GOT3 (cell line): ENCODE results near the gene PRKCE.

ENCODE experiments used
- DNase-seq: peaks from one replicate; lab custom pipeline; 2025; ENCODE audit warnings: mixed read lengths; lab: John Stamatoyannopoulos, UW

The PRKCE gene

DNA sequence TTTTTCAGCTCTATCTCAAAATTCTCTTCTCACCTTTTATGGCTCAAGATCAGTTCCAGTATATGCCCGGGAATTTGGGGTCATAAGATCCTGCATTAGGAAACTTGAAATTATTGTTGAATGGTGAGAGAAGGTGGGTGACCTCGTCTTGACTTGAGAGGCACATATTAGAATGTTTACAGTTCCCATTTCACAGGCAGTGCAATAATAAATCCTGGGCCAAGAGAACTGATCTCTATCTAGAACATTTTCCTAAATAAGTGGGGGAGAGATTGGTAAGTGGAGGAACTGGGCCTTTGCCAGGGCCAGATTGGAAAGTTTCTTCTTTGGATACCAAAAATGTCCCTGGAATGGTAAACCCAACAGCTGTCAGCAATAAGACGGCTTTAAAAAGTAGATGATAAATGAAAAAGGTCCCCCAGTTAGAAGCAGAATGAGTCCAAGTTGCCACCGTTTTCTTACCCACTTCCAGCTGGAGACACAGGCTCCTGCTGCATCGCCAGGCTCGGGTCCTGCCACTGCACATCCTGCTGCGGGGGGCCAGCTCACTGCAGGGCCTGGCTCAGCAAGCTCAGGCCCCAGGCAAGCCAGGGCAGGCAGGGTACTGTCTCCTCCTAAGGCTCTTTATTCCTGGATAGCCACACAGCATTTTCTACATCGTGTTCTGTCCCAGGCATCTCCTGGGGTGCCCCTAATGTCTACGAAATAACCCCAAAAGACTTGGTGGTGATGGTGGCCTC, 519.3 kb downstream of the PRKCE start:
- DNase-seq, result no peak

DNA sequence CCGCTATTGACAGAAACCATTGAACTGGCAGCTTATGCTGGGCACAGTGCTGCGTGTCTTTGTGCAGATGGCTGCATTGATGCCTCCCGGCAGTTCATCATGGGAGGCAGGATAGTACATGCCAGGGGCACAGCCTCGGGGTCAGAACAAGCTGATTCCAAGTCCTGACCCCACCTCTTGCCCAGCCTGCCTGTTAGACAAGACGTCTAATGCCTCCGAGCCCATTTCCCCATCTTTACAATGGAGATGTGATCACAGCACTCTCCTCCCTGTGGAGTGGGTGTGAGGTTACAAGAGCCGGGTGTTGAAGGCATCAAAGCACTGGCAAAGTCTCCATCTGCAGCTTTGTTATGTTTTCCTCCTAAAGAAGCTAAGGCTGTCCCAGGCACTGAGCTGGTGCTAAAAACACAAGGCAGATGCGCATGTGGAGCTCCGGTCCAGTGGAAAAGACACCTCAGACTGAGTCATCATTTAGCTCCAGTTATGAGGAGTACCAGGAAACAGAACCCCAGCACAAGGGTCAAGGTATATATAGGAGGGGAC, 520.0 kb downstream of the PRKCE start:
- no peak for DNase-seq

DNA sequence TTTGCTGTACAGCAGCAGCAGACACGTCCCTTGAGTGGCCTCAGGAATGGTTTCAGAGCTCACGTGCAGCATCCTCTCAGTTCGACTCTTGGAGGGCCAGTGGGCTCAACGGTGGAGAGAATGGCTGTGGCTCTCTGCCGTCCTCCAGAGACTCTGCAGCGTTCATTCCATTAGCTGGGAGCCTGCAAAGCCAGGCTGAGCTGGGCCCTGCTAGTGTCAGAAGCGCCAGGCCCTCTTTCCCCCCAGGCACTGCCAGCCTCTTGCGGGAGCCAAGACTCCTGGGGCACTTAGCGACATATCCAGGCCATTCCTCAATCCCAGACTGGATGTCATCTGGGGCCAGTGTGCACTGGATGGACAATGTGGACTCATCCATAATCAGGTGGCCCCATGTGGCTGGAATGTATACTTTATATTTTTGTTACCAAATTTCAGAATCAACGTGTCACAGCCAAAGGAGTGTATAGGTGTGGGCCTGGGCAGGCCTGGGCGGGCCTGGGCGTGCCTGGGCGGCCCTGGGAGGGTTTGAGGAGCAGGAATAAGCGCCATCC, 520.6 kb downstream of the PRKCE start:
- DNase-seq, result no peak

DNA sequence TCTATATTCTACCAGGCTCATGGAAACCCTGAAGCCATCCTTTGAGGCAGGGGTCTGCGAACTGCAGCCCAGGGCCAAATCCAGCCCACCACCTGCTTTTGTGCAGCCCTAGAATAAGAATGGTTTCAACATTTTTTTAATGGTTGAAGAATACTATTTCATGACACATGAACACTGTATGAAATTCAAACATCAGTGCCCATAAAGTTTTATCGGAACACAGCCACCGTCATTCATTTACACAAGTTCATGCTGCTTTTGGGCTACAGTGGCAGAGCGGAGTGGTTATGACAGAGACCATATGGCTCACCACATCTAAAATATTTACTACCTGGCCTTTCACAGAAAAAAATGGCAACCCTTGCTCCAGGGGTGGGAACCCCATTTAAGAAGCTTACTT, 521.6 kb downstream of the PRKCE start:
- DNase-seq, result no peak

DNA sequence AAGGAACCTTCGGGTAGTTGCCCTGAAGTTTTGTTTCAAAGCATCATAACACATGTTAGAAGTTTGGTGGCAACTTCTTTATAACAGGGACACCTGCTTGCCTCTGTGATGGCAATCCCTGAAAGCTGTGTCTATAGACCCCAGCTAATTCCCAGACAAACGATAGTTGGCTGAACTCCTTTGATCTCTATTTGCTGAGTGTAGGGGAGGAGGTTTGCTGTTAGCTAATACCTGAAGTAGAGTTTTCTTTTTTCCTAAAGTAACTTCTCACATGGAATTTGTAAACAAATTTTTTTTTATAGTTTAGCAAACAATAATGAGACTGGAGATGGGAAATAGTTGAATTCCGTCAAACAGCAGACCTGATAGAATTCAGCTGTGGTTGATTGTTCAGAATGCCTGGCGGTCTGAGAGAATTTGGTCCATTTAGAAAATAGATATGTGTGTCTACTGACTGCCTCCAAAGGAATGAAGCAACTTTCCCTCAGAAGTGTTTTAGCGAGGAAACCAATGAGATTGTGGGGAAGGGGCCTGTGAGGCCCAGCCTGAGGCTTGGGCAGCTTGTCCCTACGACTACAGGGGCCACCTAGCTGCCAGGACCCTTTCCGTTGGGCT, 522.3 kb downstream of the PRKCE start:
- DNase-seq, result no peak

DNA sequence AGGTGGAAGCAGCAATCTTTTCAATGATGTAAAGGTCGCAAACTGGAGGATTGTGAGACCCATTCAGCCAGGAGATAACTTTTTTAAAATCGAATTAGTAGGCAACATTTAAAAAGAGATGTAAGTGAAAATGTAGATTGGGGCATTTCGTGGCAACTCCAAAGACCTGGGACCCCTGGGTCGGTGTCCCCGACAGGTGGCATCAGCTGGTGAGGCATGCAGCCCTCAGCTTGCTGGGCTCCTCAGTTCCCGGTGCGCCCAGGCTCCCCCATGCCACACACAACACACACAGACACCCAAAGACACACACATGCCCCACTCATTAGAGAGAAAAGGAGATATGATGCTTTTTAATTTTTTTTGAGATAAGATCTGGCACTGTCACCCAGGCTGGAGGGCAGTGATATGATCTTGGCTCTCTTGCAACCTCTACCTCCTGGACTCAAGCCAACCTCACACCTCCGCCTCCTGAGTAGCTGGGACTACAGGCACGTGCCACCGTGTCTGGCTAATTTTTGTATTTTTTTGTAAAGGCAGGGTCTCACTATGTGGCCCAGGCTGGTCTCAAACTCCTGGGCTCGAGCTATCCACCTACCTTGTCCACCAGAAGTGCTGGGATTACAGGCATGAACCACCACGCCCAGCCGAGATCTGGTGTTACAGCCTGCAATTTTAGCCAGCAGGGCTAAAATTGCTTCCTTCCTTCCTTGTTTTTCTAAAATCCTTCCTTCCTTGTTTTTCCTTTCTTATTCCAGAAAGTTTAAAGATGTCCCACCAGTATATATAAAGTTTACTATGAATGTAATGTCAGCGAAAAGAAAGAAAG, 523.1 kb downstream of the PRKCE start:
- no peak for DNase-seq

DNA sequence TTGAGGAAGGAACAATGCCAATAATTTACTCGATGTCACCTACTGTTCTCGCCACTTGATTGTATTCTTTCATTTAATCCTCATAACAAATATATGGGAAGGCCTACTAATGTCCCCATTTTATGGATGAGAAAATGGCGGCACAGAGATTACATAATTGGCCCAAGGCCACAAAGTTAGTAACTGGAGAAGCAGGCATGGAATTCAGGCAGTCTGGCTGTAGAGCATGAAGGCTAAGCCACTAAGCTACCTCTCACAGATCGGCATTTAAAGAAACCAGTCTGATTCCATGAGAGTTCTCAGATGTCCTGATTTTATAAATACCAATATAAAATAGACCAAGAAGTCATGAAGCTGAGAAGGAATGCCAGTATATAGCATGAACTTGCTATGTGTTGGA, 523.9 kb downstream of the PRKCE start:
- no peak for DNase-seq

DNA sequence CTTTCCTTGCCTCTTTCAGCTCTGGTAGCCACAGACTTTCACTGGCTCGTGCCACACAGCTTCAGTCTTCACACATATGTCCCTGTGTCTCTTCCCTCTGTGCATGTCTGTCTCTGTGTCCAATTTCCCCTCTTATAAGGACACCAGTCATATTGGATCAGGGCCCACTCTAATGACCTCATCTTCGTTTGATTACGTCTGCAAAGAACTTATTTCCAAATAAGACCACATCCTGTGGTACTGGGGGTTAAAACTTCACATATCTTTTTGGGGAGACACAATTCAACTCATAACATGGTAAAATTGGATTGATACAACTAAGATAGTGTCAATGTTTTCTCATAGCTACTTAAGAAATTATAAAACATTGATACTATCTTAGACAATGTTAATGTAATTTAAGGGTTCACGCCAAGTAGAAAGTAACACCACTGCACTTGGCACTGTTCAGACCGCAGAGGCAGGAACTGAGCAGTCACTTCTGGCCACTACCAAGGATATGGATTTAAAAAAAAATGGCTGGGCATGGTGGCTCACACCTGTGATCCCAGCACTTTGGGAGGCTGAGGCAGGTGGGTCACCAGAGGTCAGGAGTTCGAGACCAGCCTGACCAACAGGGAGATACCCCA, 526.1 kb downstream of the PRKCE start:
- no peak for DNase-seq

DNA sequence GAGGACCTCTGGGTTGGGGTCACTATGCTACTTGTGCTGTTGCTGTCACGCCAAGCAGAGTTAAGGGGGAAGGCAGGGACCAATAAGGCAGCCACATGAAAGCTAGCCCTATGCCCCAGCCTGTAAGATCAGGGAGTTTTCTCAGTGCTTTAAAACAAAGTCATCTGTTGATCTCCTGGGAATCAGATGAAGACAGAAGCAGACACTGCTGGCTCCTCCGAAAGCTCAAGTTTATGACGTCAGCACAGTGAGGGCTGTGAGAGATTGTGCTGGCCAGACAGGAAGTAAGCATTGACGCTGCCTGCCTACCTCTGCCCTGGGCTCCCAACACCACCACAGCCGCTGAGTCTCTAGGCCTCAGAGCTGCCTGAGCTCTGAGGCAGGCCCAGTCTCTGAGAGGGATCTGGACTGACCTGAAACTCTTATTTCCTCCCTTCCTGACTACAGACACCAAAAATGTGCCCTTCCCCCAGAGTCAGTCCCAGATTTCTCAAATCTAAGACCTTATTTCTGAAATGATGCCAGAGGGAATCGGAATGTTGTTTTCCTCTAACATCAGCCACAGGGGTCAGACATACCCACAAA, 527.7 kb downstream of the PRKCE start:
- no peak for DNase-seq

DNA sequence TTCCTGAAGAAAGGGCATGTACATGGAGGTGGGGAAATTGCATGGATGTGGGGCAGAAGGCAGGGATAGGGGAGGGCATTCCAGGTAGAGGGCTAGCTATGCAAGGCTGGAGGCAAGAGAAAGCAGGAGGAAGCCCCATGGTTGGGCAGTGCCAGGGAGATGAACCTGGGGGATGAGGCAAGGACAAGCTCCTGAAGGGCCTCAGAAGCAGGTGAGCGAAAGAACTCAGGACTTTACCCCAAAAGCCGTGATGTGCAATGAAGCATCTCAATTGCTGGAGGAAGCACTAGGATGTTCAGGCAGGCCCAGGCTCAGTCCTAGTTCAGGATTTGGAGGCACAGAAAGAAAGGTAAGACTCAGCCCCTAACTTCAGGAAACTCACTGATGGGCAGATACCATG, 528.7 kb downstream of the PRKCE start:
- no peak for DNase-seq

DNA sequence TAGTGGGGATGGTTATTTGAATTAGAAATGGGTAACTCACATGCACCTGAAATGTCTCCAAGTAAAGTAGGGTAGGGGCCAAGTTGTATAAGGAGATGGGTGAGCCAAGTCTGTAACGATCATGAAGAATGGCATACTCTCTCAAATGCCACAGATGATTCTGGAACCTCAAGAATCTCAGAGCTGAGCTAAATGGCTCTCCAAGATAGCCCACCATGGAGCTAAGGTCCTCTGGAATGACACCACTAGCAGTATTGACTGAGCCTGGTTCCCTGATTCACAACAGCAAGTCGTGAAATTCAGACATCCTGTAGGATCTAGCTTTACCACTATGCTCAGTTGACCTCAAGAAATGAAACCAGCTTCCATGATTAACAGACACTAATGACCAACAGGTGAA, 529.8 kb downstream of the PRKCE start:
- DNase-seq, result no peak

DNA sequence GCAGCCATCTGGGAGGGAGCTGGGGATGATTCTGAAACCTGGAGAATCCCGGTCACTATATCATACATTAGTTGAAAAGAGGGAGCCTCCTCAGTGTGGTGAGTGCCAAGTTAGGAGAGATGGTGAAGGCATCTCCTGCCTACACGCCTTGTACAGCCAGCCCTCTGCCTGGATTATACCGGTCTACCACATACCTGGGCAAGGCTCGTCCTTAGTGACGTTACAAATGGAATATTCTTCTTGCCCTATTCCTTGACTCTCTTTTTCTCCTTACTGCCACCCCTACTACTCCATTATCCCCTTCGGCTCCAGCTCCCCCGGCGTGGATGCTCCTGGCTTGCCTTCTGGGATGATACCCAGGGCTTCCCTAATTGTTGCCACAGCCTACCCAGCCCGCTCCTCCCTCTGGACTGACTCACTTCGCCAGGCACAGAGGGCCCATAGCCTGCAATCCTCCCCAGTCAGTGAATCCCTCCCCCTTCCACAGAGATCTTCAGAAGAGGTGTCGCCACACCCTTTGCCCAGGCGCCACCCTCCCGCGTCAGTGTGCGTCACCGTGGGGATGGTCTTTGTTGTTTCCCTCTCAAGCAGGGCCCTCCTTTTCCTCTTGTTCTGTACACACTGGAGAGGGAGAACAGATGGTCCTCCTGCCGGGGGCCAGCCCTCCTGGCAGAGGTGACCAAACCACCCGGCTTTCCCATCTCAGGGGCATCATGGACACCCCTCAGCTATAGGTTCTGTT, 530.5 kb downstream of the PRKCE start:
- DNase-seq, result no peak

DNA sequence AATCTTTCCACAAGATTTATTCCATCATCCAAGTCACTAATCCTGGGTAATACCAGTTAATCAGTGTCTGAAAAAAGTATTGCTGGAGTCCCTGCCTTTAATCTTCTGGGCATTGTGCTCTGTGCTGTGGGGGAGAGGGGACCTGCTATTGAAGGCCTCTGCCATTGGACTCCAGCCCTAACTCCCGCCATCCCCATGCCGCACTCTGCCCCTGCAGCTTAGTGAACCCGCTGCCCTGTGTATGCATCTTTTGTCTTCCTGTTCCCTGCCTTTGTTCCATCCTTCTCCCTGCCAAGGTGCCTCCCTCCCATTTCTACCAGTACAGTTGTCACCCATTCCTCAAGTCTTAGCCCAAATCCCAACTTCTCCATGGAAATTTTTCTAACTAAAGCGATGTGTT, 532.0 kb downstream of the PRKCE start:
- DNase-seq, result no peak

DNA sequence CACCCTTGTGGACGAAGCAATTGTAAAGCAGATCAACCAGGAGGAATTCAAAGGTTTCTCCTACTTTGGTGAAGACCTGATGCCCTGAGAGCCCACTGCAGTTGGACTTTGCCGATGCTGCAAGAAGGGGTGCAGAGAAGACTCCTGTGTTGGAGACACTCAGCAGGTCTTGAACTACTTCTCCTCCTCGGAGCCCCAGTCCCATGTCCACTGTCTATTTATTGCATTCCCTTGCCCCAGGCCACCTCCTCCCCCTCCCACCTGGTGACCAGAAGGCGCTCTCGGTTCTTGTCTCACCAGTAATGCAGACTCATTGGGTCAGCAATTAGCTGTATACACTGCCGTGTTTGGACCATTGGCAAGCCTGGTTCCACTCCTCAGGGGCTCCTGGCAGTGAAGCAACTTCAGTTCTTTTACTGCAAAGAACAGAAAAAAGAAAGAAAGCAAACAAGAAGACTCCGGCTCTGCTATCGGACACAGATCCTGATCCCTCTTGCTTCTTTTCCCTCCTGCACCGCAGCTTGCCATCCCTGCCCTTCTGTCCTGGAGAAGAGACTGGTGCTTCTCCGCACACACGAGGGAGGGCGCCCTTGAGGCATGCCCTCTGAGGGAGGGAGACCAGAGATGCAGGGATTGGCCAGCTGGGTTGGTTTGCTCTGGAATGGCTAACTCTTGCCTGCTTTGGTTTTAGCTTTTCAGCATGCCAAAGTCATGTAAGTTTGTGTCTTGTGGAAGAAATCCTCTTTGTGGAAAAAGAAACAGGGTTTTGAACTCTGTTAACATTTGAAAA, 533.5 kb downstream of the PRKCE start:
- no peak for DNase-seq

DNA sequence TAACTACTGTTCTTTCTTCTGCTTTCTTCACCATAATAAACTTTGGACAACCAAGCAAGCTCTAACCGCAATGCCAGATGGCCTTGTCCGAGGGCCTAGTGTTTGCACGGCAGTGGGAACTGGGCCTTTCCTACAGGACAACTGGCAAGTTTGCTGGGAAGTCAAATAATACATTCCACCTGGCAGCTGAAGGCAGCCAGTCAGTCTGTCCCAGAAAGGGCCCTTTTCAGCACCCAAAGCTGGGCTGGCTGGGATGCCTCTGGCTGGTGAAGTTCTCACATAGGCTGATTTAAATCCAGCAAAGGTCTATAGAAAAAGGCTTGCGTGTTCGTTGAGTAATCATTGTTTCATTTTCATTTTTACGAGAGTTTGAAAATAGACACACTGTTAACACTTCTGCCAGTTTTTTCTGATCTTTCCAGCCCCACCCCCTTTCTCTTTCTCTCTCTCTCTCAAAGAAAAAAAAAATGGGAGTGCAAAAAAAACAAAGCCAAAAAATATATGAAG, 535.7 kb downstream of the PRKCE start:
- DNase-seq, result peak; percentile 21

DNA sequence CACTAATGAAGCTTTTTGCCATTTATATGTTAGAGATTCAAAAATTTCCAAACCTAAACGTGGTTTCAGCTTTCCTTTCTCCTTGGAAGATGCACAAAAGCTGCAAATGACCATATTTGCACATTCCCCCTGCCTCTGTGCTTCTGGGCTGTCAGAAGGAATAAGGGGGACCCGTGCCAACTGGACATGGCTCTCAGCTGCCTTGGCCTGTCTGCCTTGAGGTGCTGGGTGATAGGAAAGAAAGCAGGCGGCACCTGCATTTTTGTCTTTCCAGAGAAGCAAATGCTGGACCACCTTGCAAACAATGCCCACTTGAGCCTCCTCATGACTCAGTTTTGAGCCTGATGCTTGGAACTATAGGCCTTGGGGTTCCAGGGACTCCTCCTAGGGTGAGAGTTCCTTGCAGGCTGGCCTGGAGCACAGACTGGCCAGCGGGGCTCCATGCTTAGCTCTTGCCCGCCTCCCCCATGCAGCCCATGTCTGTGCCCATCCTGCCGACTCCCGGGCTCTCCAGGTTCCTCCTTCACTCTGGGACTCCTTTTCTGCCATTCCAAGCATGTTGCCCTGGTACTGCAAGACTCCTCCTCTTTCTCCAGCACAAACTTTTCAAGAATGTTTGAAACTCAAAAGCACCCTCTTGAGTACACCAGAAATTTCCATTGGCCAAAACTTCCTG, 536.7 kb downstream of the PRKCE start:
- DNase-seq, result no peak

DNA sequence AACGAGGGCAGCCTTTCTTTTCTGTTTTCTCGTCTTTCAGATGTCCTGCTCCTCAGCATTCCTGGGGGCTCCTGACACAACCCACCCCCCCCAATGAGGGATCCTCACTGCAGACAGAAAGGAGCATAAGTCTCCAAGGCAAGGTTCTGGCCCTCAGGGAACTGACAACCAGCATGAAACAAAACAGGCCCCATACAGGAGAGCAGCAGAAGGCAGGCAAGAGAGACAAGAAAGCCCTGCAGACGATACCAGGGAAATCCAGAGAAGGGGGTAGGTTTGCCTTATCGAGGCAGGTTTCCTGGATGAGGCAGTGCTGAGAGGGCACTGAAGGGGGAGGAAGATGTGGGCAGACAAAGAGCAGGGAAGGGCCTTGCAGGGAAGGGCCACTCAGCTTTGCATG, 541.9 kb downstream of the PRKCE start:
- DNase-seq, result no peak

DNA sequence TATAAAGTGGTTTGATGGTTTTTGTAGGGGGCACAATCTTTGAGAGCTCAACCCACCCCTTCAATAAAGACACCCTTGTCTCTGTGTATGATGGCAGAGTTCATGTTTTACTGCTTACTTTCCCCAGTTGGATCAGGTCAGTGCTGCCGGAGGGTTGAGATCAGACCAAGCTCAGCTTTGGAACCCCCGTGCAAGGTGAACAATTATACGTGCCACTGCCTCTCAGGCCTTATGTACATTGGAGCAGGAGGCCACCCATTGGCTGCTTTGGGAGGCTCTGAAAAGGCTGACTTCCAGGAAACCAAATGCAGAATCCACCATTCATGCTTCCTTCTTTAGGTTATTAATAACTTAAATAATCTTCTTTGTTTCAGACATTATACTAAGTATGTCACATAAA, 542.4 kb downstream of the PRKCE start:
- DNase-seq, result no peak

DNA sequence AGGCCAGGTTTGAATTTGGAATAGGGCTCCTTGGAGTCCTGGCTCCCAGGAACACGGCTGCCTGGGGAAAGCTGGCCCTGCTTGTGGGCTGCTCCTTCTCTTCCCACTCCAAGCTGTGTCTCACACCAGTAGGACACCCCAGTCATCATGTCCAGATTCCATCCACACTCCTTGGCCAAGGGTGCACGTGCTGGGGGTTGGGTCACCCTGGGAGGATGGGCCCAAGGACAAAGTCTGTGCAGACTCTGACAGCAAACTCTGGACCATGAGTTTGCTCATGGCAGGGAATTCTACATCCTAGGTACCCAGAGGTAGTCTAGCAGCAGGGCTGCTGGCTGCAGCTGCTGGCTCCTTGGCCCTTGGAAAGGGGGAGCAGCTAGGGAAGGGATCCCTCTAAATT, 543.4 kb downstream of the PRKCE start:
- no peak for DNase-seq
